Stimulated activated naive CD8-positive, alpha-beta T cell treated with anti-CD3 and anti-CD28 coated beads, Interleukin-15, Interleukin-2, amounts not matched to agents 100 ng/mL and 50 ng/mL, for 24 hours (primary cell): ENCODE results near the gene PRPSAP2.
"Not testable (repeated sequence)": the region's sequence is repeated elsewhere in the genome, so short reads cannot be mapped to it uniquely, and the experiment has no call there.

Experiments
- H3K27ac Mint-ChIP-seq: one replicate; pipeline ENCODE4 v1.8.0; 2021; ENCODE audit warnings: mild to moderate bottlenecking, mixed read lengths
- H3K27me3 Mint-ChIP-seq: one replicate; pipeline ENCODE4 v1.8.0; 2021; ENCODE audit warnings: mixed read lengths
- H3K36me3 Mint-ChIP-seq: one replicate; pipeline ENCODE4 v1.8.0; 2021; ENCODE audit warnings: low read depth, mixed read lengths
- H3K4me1 Mint-ChIP-seq: one replicate; pipeline ENCODE4 v1.8.0; 2021; ENCODE audit warnings: low read depth, mixed read lengths
- H3K4me3 Mint-ChIP-seq: one replicate; pipeline ENCODE4 v1.8.0; 2021; ENCODE audit warnings: mild to moderate bottlenecking, mixed read lengths
- H3K9me3 Mint-ChIP-seq: one replicate; pipeline ENCODE4 v1.8.0; 2021; ENCODE audit warnings: mixed read lengths

Gene PRPSAP2

GRCh38 chr17:18857864-18858566, at the start of gene PRPSAP2:
PRPSAP2 (plus strand) TSS chr17:18858131; CDS start chr17:18865834, 7,703 bp downstream.
- H3K4me1 Mint-ChIP-seq: peaks cover 56% of the 10 kb centered on the region
- no peaks in the 10 kb centered on the region for H3K9me3 Mint-ChIP-seq
- H3K4me3 Mint-ChIP-seq: peak within 1 kb of the TSS; percentile 86
- H3K27ac Mint-ChIP-seq: peak within 1 kb of the TSS; percentile 53
- H3K27me3 Mint-ChIP-seq: no peaks in the 10 kb centered on the region
- peaks cover 4% of the 10 kb centered on the region for H3K36me3 Mint-ChIP-seq

DNA sequence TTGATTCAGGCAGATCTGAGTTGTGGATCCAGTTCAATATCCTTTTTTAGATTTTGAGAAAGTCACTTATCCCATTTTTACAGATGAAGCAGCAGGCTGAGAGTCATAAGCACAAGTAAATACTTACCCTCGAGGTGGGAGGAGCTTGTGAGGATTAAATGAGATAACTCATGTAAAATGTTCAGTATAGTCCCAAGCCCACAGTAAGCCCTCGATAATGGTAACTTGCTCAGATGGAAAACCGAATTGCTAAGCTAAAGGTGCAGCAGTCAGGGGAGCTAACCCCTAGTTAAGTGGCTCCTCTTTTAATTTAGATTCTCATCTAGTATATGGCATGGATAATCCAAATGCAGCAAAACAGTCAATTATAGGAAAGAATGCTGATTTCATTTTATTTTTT, 42.0 kb upstream of the PRPSAP2 start:
- not testable (repeated sequence) for H3K4me1 Mint-ChIP-seq, H3K36me3 Mint-ChIP-seq, H3K27me3 Mint-ChIP-seq, H3K27ac Mint-ChIP-seq, H3K4me3 Mint-ChIP-seq, H3K9me3 Mint-ChIP-seq

DNA sequence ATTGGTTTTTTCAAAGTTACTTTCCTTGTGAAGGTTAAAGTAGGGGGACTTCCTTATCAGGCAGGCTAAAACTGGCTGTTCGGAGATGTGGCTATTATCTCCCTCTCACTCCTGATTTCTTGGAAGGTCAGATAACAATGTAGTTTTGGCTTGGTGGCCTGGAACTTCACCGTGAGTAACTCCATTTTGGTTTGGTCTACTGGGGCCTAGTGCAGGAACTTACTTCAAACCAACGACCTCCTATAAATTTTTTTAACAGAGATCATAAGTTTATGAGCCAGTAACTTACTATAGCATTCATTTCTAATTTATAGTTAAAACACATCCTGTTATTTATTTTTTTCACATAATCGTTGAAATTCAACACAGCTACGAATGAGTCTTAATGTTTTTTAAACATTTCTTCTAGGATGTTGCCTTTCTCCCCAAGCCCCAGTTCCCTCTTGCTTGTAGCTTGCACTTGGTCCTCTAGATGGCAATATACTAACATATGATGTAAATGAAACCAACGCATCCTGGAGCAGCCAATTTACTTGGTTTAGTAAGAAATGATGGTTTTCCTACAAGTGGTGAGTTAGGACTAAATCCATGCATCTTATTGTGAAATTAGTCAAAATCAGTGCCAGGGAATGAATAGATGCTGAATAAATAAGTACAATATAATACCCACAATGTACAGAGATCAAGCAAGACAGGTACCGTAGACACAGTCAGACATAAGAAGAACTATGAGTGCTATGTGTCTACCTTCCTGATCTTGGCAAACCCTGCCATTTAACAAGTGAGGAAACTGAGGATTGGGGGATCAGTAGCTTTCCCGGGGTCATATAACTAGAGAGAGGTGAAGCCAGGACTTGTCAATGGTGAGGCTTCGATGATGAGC, 41.2 kb upstream of the PRPSAP2 start:
- not testable (repeated sequence) for H3K9me3 Mint-ChIP-seq, H3K27me3 Mint-ChIP-seq, H3K36me3 Mint-ChIP-seq, H3K4me3 Mint-ChIP-seq, H3K4me1 Mint-ChIP-seq, H3K27ac Mint-ChIP-seq

- H3K27ac Mint-ChIP-seq, H3K27me3 Mint-ChIP-seq, H3K36me3 Mint-ChIP-seq, H3K4me1 Mint-ChIP-seq, H3K9me3 Mint-ChIP-seq, H3K4me3 Mint-ChIP-seq: not testable (repeated sequence)
Observed at GRCh38 chr17:18821430-18821829, 36.5 kb upstream of the PRPSAP2 start.

GRCh38 chr17:18827613-18828012, 30.3 kb upstream of the PRPSAP2 start:
- not testable (repeated sequence) for H3K36me3 Mint-ChIP-seq, H3K27me3 Mint-ChIP-seq, H3K27ac Mint-ChIP-seq, H3K4me3 Mint-ChIP-seq, H3K9me3 Mint-ChIP-seq, H3K4me1 Mint-ChIP-seq

DNA sequence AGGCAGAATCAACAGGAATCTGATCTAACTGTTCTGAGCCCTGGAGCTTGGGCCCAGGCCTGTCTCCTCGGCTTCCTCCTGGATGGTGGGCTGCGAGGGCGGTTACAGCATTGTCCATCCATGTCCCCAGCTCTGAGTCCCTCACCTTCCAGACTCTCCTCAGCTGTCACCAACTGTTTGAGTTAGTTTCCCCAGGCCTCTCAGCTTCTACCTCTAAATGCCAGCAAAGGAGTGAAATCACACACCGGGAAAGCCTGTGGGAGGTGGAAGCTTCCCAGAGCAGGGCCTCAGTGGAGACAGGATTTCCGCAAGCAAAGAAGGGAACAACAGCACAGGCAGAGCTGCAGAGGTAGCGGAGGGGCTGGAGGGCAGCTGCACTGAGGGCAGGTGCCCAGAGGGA, 9.4 kb upstream of the PRPSAP2 start:
- H3K36me3 Mint-ChIP-seq: no peaks in the 10 kb centered on the region
- no peaks in the 10 kb centered on the region for H3K4me1 Mint-ChIP-seq
- no peaks in the 10 kb centered on the region for H3K9me3 Mint-ChIP-seq
- no peak overlapping the region for H3K27ac Mint-ChIP-seq
- H3K4me3 Mint-ChIP-seq: no peak overlapping the region
- no peaks in the 10 kb centered on the region for H3K27me3 Mint-ChIP-seq

DNA sequence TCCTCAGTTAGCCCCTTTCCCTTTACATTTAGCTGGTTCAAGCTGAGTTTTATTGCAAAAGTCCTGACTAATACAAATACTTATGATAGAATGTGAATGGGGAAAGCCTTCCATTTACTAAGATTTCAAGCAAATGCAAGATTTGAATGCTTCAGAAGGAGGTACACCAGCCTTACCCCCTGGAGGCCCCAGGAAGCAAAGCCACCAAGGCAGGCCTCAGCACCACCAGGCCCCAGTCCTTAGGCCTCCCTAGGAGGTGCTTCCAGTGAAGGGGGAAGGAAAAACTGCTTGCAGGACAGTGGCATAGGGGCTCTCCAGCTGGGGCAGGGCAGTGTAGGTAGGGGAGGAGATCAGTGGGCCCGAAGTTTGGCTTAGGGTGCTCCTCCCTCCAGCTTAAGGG, 7.3 kb upstream of the PRPSAP2 start:
- Mint-ChIP-seq H3K4me1 (peaks cover 10% of the 10 kb centered on the region), H3K27ac (no peak overlapping the region), H3K9me3 (no peaks in the 10 kb centered on the region), H3K36me3 (no peaks in the 10 kb centered on the region), H3K27me3 (no peaks in the 10 kb centered on the region), H3K4me3 (no peak overlapping the region)

DNA sequence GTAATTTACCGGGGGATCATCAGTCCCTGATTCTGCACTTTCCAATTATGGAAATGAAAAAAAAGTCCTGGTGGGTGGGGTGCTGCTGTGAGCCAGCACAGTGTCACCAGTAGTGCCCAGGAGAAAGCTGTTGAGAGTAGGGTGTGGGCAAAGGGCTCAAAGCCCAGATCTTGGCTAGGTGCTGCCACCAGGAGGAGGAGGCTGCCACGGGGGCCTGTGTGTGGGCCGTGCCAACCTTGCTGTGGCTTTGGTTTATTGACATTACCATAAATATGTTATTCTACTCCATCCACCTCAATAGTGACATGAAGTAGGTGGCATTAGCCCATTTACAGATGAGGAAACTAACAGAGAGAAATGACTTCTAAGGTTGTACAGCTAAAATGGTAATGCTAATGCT, 6.7 kb upstream of the PRPSAP2 start:
- Mint-ChIP-seq H3K27me3 (no peaks in the 10 kb centered on the region), H3K4me3 (no peak overlapping the region), H3K4me1 (peaks cover 15% of the 10 kb centered on the region), H3K36me3 (no peaks in the 10 kb centered on the region), H3K9me3 (no peaks in the 10 kb centered on the region), H3K27ac (no peak overlapping the region)

- H3K27ac Mint-ChIP-seq: no peak overlapping the region
- peaks cover 37% of the 10 kb centered on the region for H3K4me1 Mint-ChIP-seq
- H3K9me3 Mint-ChIP-seq: no peaks in the 10 kb centered on the region
- H3K27me3 Mint-ChIP-seq: no peaks in the 10 kb centered on the region
- H3K36me3 Mint-ChIP-seq: peaks cover 4% of the 10 kb centered on the region
- peak overlapping the region; percentile 90 for H3K4me3 Mint-ChIP-seq
Observed at GRCh38 chr17:18854956-18855355, 3.0 kb upstream of the PRPSAP2 start.

DNA sequence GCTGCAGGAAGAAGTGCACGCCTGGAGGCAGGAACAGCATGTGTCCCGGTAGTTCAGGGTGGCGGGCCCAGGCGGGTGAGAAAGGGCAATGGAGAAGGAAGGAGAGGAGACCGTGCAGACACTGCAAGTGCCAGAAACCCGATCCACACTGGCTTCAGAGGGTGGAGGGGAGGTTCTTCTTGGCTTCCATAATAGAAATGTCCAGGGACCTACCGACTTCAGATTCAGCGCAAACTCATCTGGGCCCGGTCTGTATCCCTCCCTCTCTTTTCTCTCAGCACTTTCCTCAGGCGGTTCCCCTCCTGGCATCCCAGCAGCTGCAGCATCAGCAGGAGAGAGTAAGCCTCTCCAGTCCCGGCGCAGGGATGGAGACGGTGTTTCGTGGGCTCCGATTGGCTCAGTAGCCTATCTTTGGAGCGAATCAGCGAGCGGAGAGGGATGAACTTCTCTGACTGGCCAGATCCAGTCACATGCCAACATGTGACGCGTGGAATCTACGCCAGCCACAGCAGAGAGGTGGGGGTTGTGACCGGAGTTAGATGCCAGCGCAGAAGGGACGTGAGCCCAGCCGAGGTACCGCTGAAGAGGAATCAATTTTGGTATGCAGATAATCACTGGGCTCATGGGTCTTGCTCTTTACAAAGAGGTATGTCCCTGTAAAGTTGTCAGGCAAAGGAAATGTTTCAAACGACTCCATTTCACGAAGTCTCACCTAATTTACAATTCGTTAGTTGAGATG, 1.9 kb upstream of the PRPSAP2 start:
- peaks cover 47% of the 10 kb centered on the region for H3K4me1 Mint-ChIP-seq
- H3K27ac Mint-ChIP-seq: peak overlapping the region; percentile 78
- no peaks in the 10 kb centered on the region for H3K9me3 Mint-ChIP-seq
- H3K4me3 Mint-ChIP-seq: peak overlapping the region; percentile 90
- H3K36me3 Mint-ChIP-seq: peaks cover 4% of the 10 kb centered on the region
- H3K27me3 Mint-ChIP-seq: no peaks in the 10 kb centered on the region

- no peaks in the 10 kb centered on the region for H3K9me3 Mint-ChIP-seq
- peak overlapping the region; percentile 90 for H3K4me3 Mint-ChIP-seq
- H3K36me3 Mint-ChIP-seq: peaks cover 4% of the 10 kb centered on the region
- H3K27ac Mint-ChIP-seq: peak overlapping the region; percentile 78
- H3K27me3 Mint-ChIP-seq: no peaks in the 10 kb centered on the region
- peaks cover 53% of the 10 kb centered on the region for H3K4me1 Mint-ChIP-seq
Observed at GRCh38 chr17:18856570-18856915, 1.4 kb upstream of the PRPSAP2 start.

DNA sequence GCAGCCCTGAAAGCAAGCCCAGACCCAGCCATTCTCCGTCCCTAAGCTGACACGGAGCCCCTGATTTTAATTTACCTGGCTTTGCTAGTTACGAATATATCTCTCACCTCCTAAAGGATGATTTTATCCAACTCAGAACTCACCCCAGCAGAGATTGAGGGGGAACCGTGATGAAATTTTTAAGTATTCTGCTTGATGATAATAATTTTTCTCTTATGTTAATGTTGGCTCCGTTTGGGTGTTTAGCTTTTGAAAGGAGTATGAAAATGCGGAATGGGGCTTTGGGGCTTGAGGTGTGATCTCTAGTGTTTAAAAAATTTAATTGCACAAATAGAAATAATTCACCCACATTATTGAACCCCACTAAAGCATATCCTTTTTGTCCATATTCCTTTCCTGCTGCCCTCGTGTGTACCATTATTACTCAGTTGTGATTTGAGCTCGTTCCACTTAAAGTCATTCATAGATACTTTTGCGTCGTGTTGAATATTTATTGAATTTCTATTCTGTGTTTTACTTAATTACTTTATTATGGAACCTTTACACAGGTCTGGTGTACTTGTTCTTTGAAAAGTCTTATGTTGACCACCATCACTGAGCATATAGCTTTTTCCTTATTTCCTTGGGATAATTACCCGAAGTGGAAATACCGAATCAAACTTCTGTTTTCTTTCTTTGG, 775 bp downstream of the PRPSAP2 start:
- H3K27ac Mint-ChIP-seq: peak overlapping the region; percentile 53
- H3K4me3 Mint-ChIP-seq: peak overlapping the region; percentile 86
- peaks cover 56% of the 10 kb centered on the region for H3K4me1 Mint-ChIP-seq
- H3K27me3 Mint-ChIP-seq: no peaks in the 10 kb centered on the region
- H3K9me3 Mint-ChIP-seq: no peaks in the 10 kb centered on the region
- H3K36me3 Mint-ChIP-seq: peaks cover 4% of the 10 kb centered on the region

DNA sequence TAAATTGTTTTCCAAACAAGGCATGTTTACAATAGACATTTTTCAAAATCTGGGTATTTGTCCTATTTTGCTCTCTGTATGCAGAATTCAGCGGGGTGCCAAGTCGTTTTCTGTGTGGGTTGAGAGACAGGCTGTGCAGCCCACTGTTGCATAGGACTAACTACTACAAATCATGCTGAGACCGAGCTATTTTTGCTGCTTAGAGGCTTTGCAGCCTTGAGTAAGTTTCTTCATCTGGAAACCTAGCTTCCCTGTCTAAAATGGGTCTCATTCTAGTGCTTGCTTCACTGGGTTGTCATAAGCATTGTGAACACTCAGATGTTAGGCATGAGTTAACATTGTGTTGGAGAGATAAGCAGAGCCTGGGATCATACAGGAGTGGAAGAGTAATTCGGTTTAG, 1.3 kb downstream of the PRPSAP2 start:
- Mint-ChIP-seq H3K9me3 (no peaks in the 10 kb centered on the region), H3K27ac (peak overlapping the region; percentile 55), H3K4me1 (peaks cover 56% of the 10 kb centered on the region), H3K4me3 (peak overlapping the region; percentile 86), H3K36me3 (peaks cover 4% of the 10 kb centered on the region), H3K27me3 (no peaks in the 10 kb centered on the region)

- H3K36me3 Mint-ChIP-seq: peaks cover 4% of the 10 kb centered on the region
- H3K4me1 Mint-ChIP-seq: peaks cover 54% of the 10 kb centered on the region
- no peaks in the 10 kb centered on the region for H3K27me3 Mint-ChIP-seq
- no peaks in the 10 kb centered on the region for H3K9me3 Mint-ChIP-seq
- peak overlapping the region; percentile 34 for H3K4me3 Mint-ChIP-seq
- peak overlapping the region; percentile 66 for H3K27ac Mint-ChIP-seq
Observed at GRCh38 chr17:18860161-18860972, 2.4 kb downstream of the PRPSAP2 start.
